Duodenal mucosa (tissue), 2 donors: ENCODE data around the gene HTR6.
"Not testable (repeated sequence)": the region's sequence is repeated elsewhere in the genome, so short reads cannot be mapped to it uniquely, and the experiment has no call there.

Experiments used
- H3K27ac ChIP-seq: one replicate; pipeline ENCODE4 v1.7.0; 2013; ENCODE audit warnings: low read depth, low read length
- H3K27me3 ChIP-seq, 2 donors: one replicate each; pipeline ENCODE4 v1.7.0; 2013; ENCODE audit warnings: low read length in 2 of 2, control low read depth in 1 of 2; ENCODE audit not compliant: insufficient read depth in 2 of 2, control insufficient read depth in 1 of 2
- H3K36me3 ChIP-seq, 2 donors: one replicate each; pipeline ENCODE4 v1.7.0; 2013; ENCODE audit warnings: low read length in 2 of 2, control low read depth in 1 of 2; ENCODE audit not compliant: insufficient read depth in 2 of 2, control insufficient read depth in 1 of 2
- H3K4me1 ChIP-seq, 2 donors: one replicate each; pipeline ENCODE4 v1.7.0; 2013; ENCODE audit warnings: low read length in 2 of 2, control low read depth in 1 of 2; ENCODE audit not compliant: insufficient read depth in 2 of 2, control insufficient read depth in 1 of 2
- H3K4me3 ChIP-seq, 2 donors: one replicate each; pipeline ENCODE4 v1.7.0; 2013; ENCODE audit warnings: low read length in 2 of 2, low read depth in 1 of 2
- H3K9ac ChIP-seq, 2 donors: one replicate each; pipeline ENCODE4 v1.7.0; 2013; ENCODE audit warnings: low read length in 2 of 2, low read depth in 1 of 2
- H3K9me3 ChIP-seq, 2 donors: one replicate each; pipeline ENCODE4 v1.7.0; 2013; ENCODE audit warnings: low read length in 2 of 2, control low read depth in 1 of 2; ENCODE audit not compliant: control insufficient read depth in 1 of 2

The HTR6 gene

GRCh38 chr1:19636749-19637148, 27.9 kb upstream of the HTR6 start:
- H3K27me3 ChIP-seq, H3K4me3 ChIP-seq, H3K9me3 ChIP-seq, H3K36me3 ChIP-seq, H3K27ac ChIP-seq, H3K9ac ChIP-seq: not testable (repeated sequence)
- H3K4me1 ChIP-seq = peaks cover 14 to 19% of the 10 kb centered on the region in 2 donors

GRCh38 chr1:19637606-19638005, 27.1 kb upstream of the HTR6 start:
- Histone ChIP-seq H3K27ac (no peak overlapping the region), H3K9me3 (no peaks in the 10 kb centered on the region), H3K4me1 (peaks cover 16 to 19% of the 10 kb centered on the region in 2 donors), H3K27me3 (no peaks in the 10 kb centered on the region), H3K36me3 (no peaks in the 10 kb centered on the region), H3K4me3 (no peak overlapping the region), H3K9ac (no peak overlapping the region)

DNA sequence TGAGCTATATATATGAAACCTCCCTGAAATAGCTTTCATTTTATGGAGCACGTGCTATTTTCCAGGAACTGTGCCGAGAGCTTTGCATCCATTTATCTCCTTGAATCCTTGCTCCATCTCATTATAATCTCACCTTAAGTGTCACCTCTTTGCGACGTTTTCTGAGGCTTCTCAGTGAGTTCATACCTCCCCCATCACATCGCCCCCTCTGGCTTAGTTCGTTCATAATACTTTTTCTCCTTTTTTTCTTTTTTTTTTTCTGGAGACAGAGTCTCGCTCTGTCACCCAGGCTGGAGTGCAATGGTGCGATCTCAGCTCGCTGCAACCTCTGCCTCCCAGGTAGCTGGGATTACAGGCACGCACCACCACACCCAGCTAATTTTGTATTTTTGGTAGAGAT, 25.4 kb upstream of the HTR6 start:
- H3K27ac ChIP-seq, H3K36me3 ChIP-seq, H3K4me3 ChIP-seq, H3K27me3 ChIP-seq, H3K9ac ChIP-seq, H3K9me3 ChIP-seq: not testable (repeated sequence)
- peaks cover 24 to 26% of the 10 kb centered on the region in 2 donors for H3K4me1 ChIP-seq

- H3K36me3 ChIP-seq = no peaks in the 10 kb centered on the region
- no peaks in the 10 kb centered on the region for H3K9me3 ChIP-seq
- H3K9ac ChIP-seq = peak overlapping the region in 1 of 2 donors; percentile 38
- no peaks in the 10 kb centered on the region for H3K27me3 ChIP-seq
- H3K4me3 ChIP-seq = no peak overlapping the region
- H3K4me1 ChIP-seq = peaks cover 24 to 26% of the 10 kb centered on the region in 2 donors
- no peak overlapping the region for H3K27ac ChIP-seq
These were observed 24.7 kb upstream of the HTR6 start for GRCh38 chr1:19639999-19640362.

GRCh38 chr1:19640363-19641316, 24.0 kb upstream of the HTR6 start:
- H3K9me3 ChIP-seq = no peaks in the 10 kb centered on the region
- H3K4me3 ChIP-seq = peak overlapping the region in 1 of 2 donors; percentile 16
- peak overlapping the region; percentile 30 for H3K27ac ChIP-seq
- no peaks in the 10 kb centered on the region for H3K36me3 ChIP-seq
- H3K27me3 ChIP-seq = no peaks in the 10 kb centered on the region
- peak overlapping the region in 1 of 2 donors; percentile 38 for H3K9ac ChIP-seq
- peaks cover 26% of the 10 kb centered on the region in 2 donors for H3K4me1 ChIP-seq

DNA sequence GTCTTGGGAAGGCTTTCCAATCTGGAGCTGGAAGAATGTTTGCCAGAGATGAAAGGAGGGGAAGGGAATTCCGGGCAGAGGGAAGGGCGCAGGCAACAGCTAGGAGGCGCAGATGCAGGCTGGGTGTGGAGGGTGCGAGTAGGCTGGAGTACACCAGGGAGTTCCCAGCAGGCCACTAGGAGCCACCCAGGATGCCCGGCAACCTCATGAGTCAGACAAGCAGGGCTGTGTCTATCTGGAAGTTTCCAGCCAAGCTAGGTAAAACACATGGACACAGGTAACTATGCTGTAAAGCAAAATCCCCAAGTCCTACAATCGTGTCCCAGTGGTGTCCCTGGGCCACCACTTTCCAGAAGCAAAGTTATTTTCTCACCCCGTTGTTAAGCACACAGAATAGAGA, 21.6 kb upstream of the HTR6 start:
- Histone ChIP-seq H3K36me3 (no peaks in the 10 kb centered on the region), H3K4me1 (peaks cover 50 to 51% of the 10 kb centered on the region in 2 donors), H3K9ac (peak overlapping the region; percentile 67 to 86), H3K9me3 (no peaks in the 10 kb centered on the region), H3K27me3 (no peaks in the 10 kb centered on the region), H3K4me3 (peak overlapping the region; percentile 48 to 66), H3K27ac (peak overlapping the region; percentile 86)

GRCh38 chr1:19643602-19644394, 20.9 kb upstream of the HTR6 start, which contains the start of gene NBL1:
NBL1 (plus strand) TSS chr1:19644311; CDS start chr1:19655031, 10,720 bp downstream.
- H3K27ac ChIP-seq = peak within 1 kb of the TSS; percentile 93
- peaks cover 54 to 56% of the 10 kb centered on the region in 2 donors for H3K4me1 ChIP-seq
- peak within 1 kb of the TSS; percentile 92 to 93 for H3K4me3 ChIP-seq
- H3K9me3 ChIP-seq = no peaks in the 10 kb centered on the region
- H3K36me3 ChIP-seq = no peaks in the 10 kb centered on the region
- H3K27me3 ChIP-seq = no peaks in the 10 kb centered on the region
- peak within 1 kb of the TSS; percentile 97 to 98 for H3K9ac ChIP-seq

- Histone ChIP-seq H3K9ac (peak overlapping the region; percentile 97 to 98), H3K36me3 (no peaks in the 10 kb centered on the region), H3K4me3 (peak overlapping the region; percentile 92 to 93), H3K27me3 (no peaks in the 10 kb centered on the region), H3K27ac (peak overlapping the region; percentile 93), H3K4me1 (peaks cover 54 to 56% of the 10 kb centered on the region in 2 donors), H3K9me3 (no peaks in the 10 kb centered on the region)
These were observed 20.3 kb upstream of the HTR6 start for GRCh38 chr1:19644395-19644680.

DNA sequence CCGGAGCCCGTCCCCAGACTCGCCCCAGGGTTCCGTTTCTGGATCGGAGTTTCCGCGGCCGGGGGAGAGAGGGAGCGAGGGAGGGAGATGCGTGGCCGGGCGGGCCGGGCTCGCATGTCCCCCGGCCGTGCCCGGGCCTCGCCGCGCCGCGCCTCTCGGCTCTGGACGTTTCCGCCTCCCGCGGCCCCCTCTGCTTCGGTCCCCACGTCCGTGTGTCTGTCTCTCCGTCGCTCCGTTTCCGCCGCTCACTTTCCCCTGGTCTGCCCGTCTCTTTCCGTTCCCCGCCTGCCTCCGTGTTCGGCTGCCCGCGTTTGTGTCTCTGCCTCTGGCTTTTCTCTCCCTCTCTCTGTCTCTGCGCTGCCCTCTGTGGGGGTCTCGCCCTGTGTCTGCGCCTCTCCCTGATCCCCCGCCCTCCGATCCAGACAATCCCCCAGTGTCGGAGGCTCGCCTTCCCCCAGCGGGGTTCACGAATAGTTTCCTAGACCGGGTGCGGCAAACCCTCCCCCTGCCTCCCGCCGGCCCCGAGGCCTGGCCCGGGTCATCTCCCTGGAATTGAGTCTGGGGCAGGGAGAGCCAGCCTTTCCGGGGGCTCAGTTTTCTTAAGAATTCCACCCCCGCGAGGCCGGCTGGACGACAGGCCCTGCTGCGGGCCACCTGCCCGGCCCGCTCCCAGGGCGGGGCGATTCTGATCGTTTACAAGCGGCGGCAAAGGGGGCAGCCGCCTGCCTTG, 19.8 kb upstream of the HTR6 start:
- Histone ChIP-seq H3K4me1 (peaks cover 54 to 57% of the 10 kb centered on the region in 2 donors), H3K36me3 (no peaks in the 10 kb centered on the region), H3K27ac (peak overlapping the region; percentile 93), H3K9ac (peak overlapping the region; percentile 97 to 98), H3K9me3 (no peaks in the 10 kb centered on the region), H3K4me3 (peak overlapping the region; percentile 92 to 93), H3K27me3 (no peaks in the 10 kb centered on the region)
